ENCODE measurements around the gene CEP170B.

- TF ChIP-seq EGR1 (IDR thresholded peaks at IDR 0.05), result no peak
- TF ChIP-seq CEBPB (IDR thresholded peaks at IDR 0.05), result no peak
- no peak for TF ChIP-seq EP300 (IDR thresholded peaks at IDR 0.05; ENCODE audit: borderline replicate concordance)
- no peak for TF ChIP-seq ZBTB7A (IDR thresholded peaks at IDR 0.05; ENCODE audit: low read depth)
- TF ChIP-seq, protein P1, sequence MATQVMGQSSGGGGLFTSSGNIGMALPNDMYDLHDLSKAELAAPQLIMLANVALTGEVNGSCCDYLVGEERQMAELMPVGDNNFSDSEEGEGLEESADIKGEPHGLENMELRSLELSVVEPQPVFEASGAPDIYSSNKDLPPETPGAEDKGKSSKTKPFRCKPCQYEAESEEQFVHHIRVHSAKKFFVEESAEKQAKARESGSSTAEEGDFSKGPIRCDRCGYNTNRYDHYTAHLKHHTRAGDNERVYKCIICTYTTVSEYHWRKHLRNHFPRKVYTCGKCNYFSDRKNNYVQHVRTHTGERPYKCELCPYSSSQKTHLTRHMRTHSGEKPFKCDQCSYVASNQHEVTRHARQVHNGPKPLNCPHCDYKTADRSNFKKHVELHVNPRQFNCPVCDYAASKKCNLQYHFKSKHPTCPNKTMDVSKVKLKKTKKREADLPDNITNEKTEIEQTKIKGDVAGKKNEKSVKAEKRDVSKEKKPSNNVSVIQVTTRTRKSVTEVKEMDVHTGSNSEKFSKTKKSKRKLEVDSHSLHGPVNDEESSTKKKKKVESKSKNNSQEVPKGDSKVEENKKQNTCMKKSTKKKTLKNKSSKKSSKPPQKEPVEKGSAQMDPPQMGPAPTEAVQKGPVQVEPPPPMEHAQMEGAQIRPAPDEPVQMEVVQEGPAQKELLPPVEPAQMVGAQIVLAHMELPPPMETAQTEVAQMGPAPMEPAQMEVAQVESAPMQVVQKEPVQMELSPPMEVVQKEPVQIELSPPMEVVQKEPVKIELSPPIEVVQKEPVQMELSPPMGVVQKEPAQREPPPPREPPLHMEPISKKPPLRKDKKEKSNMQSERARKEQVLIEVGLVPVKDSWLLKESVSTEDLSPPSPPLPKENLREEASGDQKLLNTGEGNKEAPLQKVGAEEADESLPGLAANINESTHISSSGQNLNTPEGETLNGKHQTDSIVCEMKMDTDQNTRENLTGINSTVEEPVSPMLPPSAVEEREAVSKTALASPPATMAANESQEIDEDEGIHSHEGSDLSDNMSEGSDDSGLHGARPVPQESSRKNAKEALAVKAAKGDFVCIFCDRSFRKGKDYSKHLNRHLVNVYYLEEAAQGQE (IDR thresholded peaks at IDR 0.05; ENCODE audit: low read depth), result no peak
- TF ChIP-seq YY1 (IDR thresholded peaks at IDR 0.05; ENCODE audit: low read depth), result no peak
- TF ChIP-seq TEAD4 (IDR thresholded peaks at IDR 0.05), result no peak
- TF ChIP-seq MAX (IDR thresholded peaks at IDR 0.05), result no peak
- no peak for TF ChIP-seq TAF1 (IDR thresholded peaks at IDR 0.05; ENCODE audit: low read depth)
- TF ChIP-seq RAD21 (IDR thresholded peaks at IDR 0.05; ENCODE audit: low read depth), result no peak
Measured at GRCh38 chr14:104927432-104927816, 62.4 kb downstream of the CEP170B start.
